PFSK-1 (cell line): ENCODE results near the gene SPEG.

Experiments
- POLR2AphosphoS5 ChIP-seq: IDR thresholded peaks from 2 replicates; pipeline ENCODE4 v1.6.1; 2012; ENCODE audit warnings: low read depth, mild to moderate bottlenecking, control low read depth, low read length, moderate library complexity
- SIN3A ChIP-seq: IDR thresholded peaks from 2 replicates; pipeline ENCODE4 v1.6.1; 2012; ENCODE audit warnings: mild to moderate bottlenecking, low read length, moderate library complexity, borderline replicate concordance; ENCODE audit not compliant: insufficient read depth
- TAF1 ChIP-seq: IDR thresholded peaks from 2 replicates; pipeline ENCODE4 v1.6.1; 2012; ENCODE audit warnings: low read length, control low read depth, borderline replicate concordance; ENCODE audit not compliant: insufficient read depth
- TF ChIP-seq, protein P1 (sequence below), 2 experiments: IDR thresholded peaks; 2 replicates each; pipeline versions ENCODE4 v1.6.1 to v1.8.0; 2011 to 2012; ENCODE audit warnings: low read depth in 2 of 2, low read length in 2 of 2, control low read depth in 1 of 2, inconsistent platforms in 1 of 2, mild to moderate bottlenecking in 1 of 2, moderate library complexity in 1 of 2; ENCODE audit not compliant: insufficient read depth in 1 of 2

DNA sequence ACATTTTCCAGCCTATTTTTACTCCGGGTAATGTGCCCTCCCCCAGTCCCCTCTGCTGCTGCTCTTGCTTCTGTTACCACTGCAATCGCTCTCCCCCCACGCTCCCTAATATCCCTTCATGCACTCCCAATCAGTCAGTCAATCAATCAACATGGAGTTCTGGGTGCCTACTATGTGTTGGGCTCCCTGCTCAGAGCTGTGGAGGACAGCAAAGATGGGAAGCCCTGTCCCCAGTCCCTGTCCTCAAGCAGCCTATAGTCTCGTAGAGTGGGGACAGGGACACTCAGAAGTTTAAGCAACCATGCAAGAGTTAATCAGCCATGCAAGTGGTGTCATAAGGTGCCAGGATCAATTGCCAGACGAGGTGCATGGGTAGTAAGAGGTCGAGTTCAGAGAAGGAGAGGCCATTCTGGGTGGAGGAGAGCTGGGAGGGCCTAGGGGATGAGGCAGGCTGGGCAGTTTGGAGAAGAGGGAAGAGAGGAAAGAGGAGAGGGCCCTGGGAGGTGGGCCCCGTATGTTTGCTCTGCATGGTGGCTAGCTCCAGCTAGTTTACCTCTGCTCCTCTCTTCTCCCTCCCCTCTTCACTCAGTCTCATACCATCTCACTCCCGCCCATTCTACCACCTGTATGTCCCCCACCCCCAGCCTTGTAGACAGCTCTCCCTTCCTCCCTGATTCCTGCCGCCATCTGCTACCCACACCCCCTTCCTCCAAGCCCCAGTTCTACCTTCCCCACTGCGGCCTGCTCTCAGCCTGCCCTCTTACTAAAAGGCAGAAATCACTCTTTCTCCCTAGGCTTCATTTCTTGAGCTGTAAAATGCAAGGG is 83.5 kb downstream of the SPEG start:
- TF ChIP-seq POLR2AphosphoS5 (no peak), SIN3A (no peak), TAF1 (no peak)
- TF ChIP-seq, protein P1, sequence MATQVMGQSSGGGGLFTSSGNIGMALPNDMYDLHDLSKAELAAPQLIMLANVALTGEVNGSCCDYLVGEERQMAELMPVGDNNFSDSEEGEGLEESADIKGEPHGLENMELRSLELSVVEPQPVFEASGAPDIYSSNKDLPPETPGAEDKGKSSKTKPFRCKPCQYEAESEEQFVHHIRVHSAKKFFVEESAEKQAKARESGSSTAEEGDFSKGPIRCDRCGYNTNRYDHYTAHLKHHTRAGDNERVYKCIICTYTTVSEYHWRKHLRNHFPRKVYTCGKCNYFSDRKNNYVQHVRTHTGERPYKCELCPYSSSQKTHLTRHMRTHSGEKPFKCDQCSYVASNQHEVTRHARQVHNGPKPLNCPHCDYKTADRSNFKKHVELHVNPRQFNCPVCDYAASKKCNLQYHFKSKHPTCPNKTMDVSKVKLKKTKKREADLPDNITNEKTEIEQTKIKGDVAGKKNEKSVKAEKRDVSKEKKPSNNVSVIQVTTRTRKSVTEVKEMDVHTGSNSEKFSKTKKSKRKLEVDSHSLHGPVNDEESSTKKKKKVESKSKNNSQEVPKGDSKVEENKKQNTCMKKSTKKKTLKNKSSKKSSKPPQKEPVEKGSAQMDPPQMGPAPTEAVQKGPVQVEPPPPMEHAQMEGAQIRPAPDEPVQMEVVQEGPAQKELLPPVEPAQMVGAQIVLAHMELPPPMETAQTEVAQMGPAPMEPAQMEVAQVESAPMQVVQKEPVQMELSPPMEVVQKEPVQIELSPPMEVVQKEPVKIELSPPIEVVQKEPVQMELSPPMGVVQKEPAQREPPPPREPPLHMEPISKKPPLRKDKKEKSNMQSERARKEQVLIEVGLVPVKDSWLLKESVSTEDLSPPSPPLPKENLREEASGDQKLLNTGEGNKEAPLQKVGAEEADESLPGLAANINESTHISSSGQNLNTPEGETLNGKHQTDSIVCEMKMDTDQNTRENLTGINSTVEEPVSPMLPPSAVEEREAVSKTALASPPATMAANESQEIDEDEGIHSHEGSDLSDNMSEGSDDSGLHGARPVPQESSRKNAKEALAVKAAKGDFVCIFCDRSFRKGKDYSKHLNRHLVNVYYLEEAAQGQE (IDR thresholded peaks at IDR 0.05; ENCODE audit: insufficient read depth in 1 of 2, low read depth in 2 of 2, low read length in 2 of 2), result no peak
